Peyer's patch (tissue), 4 donors: Measurements from ENCODE around the gene MYLK. TPM values are rescaled to one million over a fixed set of nuclear protein-coding genes. Genes with fewer than 3 reads are reported as not detected.

ENCODE experiments used
- DNase-seq, 3 donors: peaks; one replicate each; pipeline ENCODE4 v3.0.0-alpha.2; 2017 to 2019
- H3K27ac ChIP-seq, 4 donors: fragments of 200-600 bp; sonication (generic); one replicate each; pipeline ENCODE4 v1.5.1; 2016 to 2019
- H3K27me3 ChIP-seq, 2 donors: fragments of 200-600 bp; sonication (generic); one replicate each; pipeline ENCODE4 v1.5.1; 2019
- H3K36me3 ChIP-seq, 3 donors: fragments of 200-600 bp; sonication (generic); one replicate each; pipeline ENCODE4 v1.5.1; 2016 to 2019
- H3K4me1 ChIP-seq, 4 donors: fragments of 200-600 bp; sonication (generic); one replicate each; pipeline ENCODE4 v1.5.1; 2016 to 2019
- H3K4me3 ChIP-seq, 4 donors: fragments of 200-600 bp; sonication (generic); 1 replicate in 3 of 4; 2 replicates in 1 of 4; pipeline ENCODE4 v1.5.1; 2016 to 2019; ENCODE audit warnings: mild to moderate bottlenecking in 1 of 4
- H3K9me3 ChIP-seq, 4 donors: fragments of 200-600 bp; sonication (generic); one replicate each; pipeline ENCODE4 v1.5.1; 2016 to 2019; ENCODE audit warnings: mild to moderate bottlenecking in 1 of 4
- POLR2A ChIP-seq, 2 donors: fragments of 450-650 bp; IDR thresholded peaks; one replicate each; pipeline ENCODE4 v1.5.1; 2017; ENCODE audit warnings: antibody characterized with exemption in 2 of 2, mild to moderate bottlenecking in 2 of 2, moderate library complexity in 2 of 2
- total RNA-seq, 4 donors: library from RNA; depleted of rRNA; stranded (reverse); fragments of >200 nt; gene quantifications; one replicate each; pipeline ENCODE4 v1.1.0, GENCODE V29; 2016
- TF ChIP-seq, protein P1 (sequence below), 6 experiments: fragments of 450-650 bp in 4 of 6; fragments of 200-600 bp in 2 of 6; sonication (generic) in 1 of 6; IDR thresholded peaks; one replicate each; pipeline ENCODE4 v1.5.1; 2017 to 2019; ENCODE audit warnings: antibody characterized with exemption in 6 of 6, mild to moderate bottlenecking in 3 of 6, moderate library complexity in 1 of 6

The MYLK gene
- total RNA-seq, 4 donors from 2014 or later, result 81.3 to 117 (median 94.1) TPM

DNA sequence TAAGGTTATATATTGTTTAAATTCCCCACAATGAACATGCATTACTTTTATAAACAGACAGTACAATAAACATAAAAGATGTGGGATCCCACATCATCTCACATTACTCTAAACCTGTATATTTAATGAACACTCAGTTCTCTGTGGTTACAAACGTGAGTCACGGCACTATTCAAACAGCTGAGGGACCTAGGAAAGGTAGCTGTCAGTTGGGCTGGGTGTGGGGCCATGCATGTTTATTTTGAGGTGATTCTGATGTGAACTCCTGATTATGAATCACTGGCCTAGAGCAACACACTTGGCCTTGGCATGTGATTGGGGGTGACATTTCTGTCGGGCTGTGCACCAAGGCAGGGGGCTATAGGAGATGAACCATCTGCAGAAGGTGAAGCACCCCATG, 151.7 kb downstream of the MYLK start:
- Histone ChIP-seq H3K27ac (no peak overlapping the region), H3K4me3 (no peak overlapping the region), H3K9me3 (no peaks in the 10 kb centered on the region), H3K27me3 (no peaks in the 10 kb centered on the region), H3K36me3 (peaks cover 0 to 6% (median 0%) of the 10 kb centered on the region in 3 donors), H3K4me1 (no peaks in the 10 kb centered on the region)
- TF ChIP-seq POLR2A (IDR thresholded peaks at IDR 0.05), result no peak
- TF ChIP-seq, protein P1, sequence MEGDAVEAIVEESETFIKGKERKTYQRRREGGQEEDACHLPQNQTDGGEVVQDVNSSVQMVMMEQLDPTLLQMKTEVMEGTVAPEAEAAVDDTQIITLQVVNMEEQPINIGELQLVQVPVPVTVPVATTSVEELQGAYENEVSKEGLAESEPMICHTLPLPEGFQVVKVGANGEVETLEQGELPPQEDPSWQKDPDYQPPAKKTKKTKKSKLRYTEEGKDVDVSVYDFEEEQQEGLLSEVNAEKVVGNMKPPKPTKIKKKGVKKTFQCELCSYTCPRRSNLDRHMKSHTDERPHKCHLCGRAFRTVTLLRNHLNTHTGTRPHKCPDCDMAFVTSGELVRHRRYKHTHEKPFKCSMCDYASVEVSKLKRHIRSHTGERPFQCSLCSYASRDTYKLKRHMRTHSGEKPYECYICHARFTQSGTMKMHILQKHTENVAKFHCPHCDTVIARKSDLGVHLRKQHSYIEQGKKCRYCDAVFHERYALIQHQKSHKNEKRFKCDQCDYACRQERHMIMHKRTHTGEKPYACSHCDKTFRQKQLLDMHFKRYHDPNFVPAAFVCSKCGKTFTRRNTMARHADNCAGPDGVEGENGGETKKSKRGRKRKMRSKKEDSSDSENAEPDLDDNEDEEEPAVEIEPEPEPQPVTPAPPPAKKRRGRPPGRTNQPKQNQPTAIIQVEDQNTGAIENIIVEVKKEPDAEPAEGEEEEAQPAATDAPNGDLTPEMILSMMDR (IDR thresholded peaks at IDR 0.05), result no peak
- no peak for DNase-seq

DNA sequence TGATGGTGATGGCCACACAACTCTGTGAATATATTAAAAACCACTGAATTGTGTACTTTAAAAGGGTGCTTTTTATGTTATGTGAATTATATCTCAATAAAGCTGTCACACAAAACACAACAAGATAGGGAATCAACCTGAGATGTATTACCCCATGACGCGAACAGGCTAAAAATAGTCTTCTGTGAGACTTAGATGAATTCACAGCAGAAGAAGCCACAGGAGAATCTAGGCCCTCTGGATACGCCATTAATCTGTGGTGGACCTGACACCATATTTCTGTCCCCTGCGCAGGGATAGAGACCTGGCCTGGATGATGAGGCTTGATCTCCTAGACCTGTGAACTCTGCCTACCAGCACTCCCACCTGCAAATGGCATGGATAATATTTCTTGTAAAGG, 153.3 kb downstream of the MYLK start:
- no peak overlapping the region for H3K4me3 ChIP-seq
- H3K27me3 ChIP-seq, result no peaks in the 10 kb centered on the region
- H3K36me3 ChIP-seq, result no peaks in the 10 kb centered on the region
- TF ChIP-seq, protein P1 (IDR thresholded peaks at IDR 0.05), result no peak
- TF ChIP-seq POLR2A (IDR thresholded peaks at IDR 0.05), result no peak
- H3K9me3 ChIP-seq, result no peaks in the 10 kb centered on the region
- H3K4me1 ChIP-seq, result no peaks in the 10 kb centered on the region
- no peak overlapping the region for H3K27ac ChIP-seq
- no peak for DNase-seq

DNA sequence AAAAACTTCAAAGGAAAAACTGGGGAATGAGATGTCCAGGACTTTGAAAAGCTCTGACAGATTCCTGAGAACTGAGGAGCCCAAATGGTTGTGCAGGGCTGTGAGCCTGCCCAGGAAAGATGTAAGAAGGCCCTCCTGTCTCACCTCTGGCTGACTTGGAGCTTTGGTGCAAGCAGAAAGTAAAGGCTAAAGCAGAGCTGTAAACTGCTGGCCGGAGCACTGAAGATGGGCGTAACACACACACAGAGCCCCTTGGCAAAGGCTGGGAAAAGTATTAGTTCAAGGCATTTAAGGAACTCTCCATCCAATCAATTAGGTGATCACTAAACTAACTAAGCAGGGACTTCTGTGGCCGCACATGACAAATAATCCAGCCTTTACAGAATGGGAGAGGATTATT, 155.1 kb downstream of the MYLK start:
- no peaks in the 10 kb centered on the region for H3K27me3 ChIP-seq
- no peak overlapping the region for H3K4me3 ChIP-seq
- DNase-seq, result no peak
- no peaks in the 10 kb centered on the region for H3K36me3 ChIP-seq
- no peak for TF ChIP-seq POLR2A (IDR thresholded peaks at IDR 0.05)
- TF ChIP-seq, protein P1 (IDR thresholded peaks at IDR 0.05), result no peak
- H3K9me3 ChIP-seq, result no peaks in the 10 kb centered on the region
- no peak overlapping the region for H3K27ac ChIP-seq
- no peaks in the 10 kb centered on the region for H3K4me1 ChIP-seq

DNA sequence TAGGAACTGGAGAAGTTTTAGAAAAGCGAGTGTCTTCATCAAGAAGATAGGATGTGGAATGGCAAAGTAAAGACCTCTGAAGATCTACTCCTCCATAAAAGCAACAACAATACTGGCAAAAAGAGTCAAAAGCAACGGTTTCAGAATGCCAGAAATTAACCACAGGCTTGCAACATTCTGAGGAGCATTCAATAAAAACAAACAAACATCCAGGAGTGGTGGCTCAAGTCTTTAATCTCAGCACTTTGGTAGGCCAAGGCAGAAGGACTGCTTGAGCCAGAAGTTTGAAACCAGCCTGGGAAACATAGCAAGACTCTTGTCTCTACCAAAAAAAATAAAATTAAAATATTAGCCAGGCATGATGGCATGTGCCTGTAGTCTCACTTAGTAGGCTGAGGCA, 156.1 kb downstream of the MYLK start:
- DNase-seq, result no peak
- H3K27ac ChIP-seq, result no peak overlapping the region
- TF ChIP-seq, protein P1 (IDR thresholded peaks at IDR 0.05), result no peak
- TF ChIP-seq POLR2A (IDR thresholded peaks at IDR 0.05), result no peak
- no peaks in the 10 kb centered on the region for H3K4me1 ChIP-seq
- H3K36me3 ChIP-seq, result no peaks in the 10 kb centered on the region
- H3K9me3 ChIP-seq, result no peaks in the 10 kb centered on the region
- no peak overlapping the region for H3K4me3 ChIP-seq
- H3K27me3 ChIP-seq, result no peaks in the 10 kb centered on the region

DNA sequence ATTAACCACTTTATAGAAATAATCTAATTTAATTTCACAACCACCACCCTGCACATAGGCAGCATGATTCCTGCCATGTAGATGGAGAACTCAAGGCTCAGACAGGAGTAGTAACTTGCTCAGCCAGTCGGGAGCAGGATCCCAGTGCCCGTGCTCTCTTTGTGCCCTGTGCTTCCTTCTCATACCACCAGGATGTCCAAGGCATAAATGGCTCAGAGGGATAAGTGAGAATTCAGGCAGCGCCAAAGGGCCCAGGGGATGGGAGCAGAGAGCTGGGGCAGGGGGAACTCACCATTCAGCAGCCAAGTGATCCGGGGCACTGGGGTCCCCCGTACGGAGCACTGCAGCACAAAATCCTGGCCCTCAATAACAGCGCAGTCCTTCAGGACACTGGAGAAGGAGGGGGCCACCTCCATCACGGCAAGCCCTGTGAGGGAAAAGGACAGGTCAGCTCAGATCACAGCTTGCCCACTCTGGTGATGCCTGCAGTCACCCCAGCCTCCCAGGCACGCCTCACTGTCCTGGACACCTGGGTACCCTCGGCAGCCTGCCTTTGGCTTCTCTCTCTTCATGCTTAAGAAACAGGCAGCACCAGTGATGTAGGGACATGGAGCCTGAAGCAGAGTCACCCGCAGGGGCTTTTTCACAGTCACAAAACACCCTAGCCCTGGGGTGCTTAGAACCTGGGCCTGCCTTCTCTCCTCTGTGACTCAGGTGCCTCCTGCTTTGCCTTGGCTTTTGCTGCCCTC, 158.3 kb downstream of the MYLK start:
- H3K36me3 ChIP-seq, result no peaks in the 10 kb centered on the region
- no peaks in the 10 kb centered on the region for H3K4me1 ChIP-seq
- no peak for DNase-seq
- TF ChIP-seq, protein P1 (IDR thresholded peaks at IDR 0.05), result no peak
- no peak for TF ChIP-seq POLR2A (IDR thresholded peaks at IDR 0.05)
- no peak overlapping the region for H3K27ac ChIP-seq
- H3K4me3 ChIP-seq, result no peak overlapping the region
- H3K9me3 ChIP-seq, result no peaks in the 10 kb centered on the region
- H3K27me3 ChIP-seq, result no peaks in the 10 kb centered on the region
